ENCODE measurements around the gene MAZ.
"Not testable (repeated sequence)": the region's sequence is repeated elsewhere in the genome, so short reads cannot be mapped to it uniquely, and the experiment has no call there.

The MAZ gene

DNA sequence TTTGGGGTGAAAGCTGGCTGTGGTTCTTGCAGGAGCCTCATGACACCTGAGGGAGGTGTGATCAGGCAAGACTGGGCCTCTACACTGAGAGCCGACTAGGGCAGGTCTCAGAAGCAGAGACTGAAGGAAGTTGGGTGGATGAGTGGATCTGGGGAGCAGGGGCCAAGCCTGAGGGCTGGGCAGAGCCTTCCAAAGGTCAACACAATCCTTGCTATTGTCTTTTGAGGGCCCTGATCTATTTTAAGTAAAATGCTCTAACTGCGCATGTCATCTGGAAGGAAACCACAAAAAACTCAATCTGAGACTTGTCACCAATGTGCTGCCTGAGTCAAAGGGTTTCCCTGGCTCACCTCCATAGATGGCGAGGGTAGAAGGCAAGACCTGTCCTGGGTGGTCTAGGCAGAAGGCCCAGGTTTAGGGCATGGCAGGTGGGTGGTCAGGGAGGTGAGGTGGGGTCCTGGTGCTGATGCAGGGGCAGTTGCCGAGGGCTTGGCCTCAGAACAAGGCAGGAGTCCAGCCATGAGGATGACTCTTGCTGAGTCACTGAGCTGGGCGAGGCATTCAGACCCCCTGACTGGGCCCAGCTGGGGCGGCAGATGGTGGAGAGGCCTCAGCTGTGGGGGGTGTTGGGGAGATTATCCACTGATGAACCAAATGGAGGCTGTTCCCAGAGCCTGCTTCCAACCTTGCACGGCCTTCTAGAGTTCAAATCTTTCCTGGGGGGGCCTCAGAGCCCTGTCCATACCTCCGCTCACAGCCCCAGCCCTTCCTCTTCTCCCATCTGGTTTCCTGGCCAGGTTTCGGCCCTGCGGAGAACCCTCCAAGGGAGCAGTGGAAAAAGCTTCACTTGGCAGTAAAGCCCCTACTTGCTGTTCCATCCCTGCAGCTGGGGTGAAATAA lies 19.1 kb downstream of the MAZ start:
- H3K4me3 Mint-ChIP-seq, result peak overlapping the region; percentile 72
- ATAC-seq (replicated peaks; ENCODE audit: extremely low read depth, poor library complexity, severe bottlenecking), result no peak
- no peak for DNase-seq (ENCODE audit: low spot score in 2 of 2)
- no peaks in the 10 kb centered on the region for H3K27me3 Mint-ChIP-seq
- peaks cover 17% of the 10 kb centered on the region for H3K36me3 Mint-ChIP-seq (ENCODE audit: insufficient read depth)
- peaks cover 40% of the 10 kb centered on the region for H3K4me1 Mint-ChIP-seq
- H3K9me3 Mint-ChIP-seq, result no peaks in the 10 kb centered on the region
- peak overlapping the region; percentile 79 for H3K27ac Mint-ChIP-seq (ENCODE audit: low read depth)

DNA sequence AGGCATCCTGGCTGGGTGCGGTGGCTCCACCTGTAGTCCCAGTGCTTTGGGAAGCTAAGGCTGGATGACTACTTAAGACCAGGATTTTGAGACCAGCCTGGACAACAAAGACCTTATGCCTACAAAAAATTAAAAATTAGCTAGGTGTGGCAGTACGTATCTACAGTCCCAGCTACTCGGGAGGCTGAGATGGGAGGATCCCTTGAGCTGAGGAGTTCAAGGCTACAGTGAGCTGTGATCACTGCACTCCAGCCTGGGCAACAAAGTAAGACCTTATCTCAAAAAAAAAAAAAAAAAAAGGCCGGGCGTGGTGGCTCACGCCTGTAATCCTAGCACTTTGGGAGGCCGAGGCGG lies 20.0 kb downstream of the MAZ start:
- H3K4me1 Mint-ChIP-seq, result peaks cover 32% of the 10 kb centered on the region
- DNase-seq (ENCODE audit: low spot score in 2 of 2) (no peak), ATAC-seq (replicated peaks; ENCODE audit: extremely low read depth, poor library complexity, severe bottlenecking) (no peak)
- no peaks in the 10 kb centered on the region for H3K27me3 Mint-ChIP-seq
- peak overlapping the region; percentile 41 for H3K4me3 Mint-ChIP-seq
- no peaks in the 10 kb centered on the region for H3K9me3 Mint-ChIP-seq
- H3K27ac Mint-ChIP-seq (ENCODE audit: low read depth), result peak overlapping the region; percentile 84
- H3K36me3 Mint-ChIP-seq (ENCODE audit: insufficient read depth), result peaks cover 20% of the 10 kb centered on the region

DNA sequence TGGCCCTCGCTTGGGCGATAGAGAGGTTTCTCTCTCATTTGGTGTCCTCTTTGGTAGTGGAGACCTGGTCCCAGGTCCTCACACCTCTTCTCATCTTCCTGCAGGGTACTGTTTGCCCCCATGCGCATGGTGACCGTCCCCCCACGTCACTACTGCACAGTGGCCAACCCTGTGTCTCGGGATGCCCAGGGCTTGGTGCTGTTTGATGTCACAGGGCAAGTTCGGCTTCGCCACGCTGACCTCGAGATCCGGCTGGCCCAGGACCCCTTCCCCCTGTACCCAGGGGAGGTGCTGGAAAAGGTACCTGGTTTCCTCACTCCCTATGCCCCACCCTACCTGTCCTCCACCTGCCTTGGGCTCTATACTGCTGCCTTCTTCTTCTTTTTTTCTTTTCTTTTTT lies 24.4 kb downstream of the MAZ start:
- H3K4me1 Mint-ChIP-seq, result peaks cover 22% of the 10 kb centered on the region

DNA sequence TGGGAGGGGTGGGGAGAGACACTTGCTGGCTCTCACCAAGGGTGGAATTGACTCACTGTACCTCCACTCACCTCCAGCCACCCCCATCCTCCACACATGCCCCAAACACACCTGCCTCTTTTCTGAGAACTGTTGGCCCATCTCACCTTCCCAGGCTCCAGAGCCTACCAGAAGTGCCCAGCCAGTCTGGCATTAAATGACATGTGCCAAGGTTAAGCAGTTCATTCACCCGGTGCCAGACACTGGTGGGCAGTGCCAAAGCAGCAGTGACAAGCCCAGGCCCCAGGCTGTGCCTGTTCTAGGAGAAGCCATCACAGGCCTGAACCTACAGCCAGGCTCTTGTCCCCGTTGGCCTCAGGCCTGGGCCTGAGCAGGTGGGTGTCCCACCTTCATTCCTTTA lies 25.2 kb downstream of the MAZ start:
- H3K4me3 Mint-ChIP-seq, result no peak overlapping the region
- peak overlapping the region; percentile 61 for H3K27ac Mint-ChIP-seq (ENCODE audit: low read depth)
- H3K27me3 Mint-ChIP-seq, result no peaks in the 10 kb centered on the region
- DNase-seq (ENCODE audit: low spot score in 2 of 2) (no peak), ATAC-seq (replicated peaks; ENCODE audit: extremely low read depth, poor library complexity, severe bottlenecking) (no peak)
- peaks cover 59% of the 10 kb centered on the region for H3K36me3 Mint-ChIP-seq (ENCODE audit: insufficient read depth)
- H3K9me3 Mint-ChIP-seq, result no peaks in the 10 kb centered on the region
- peaks cover 22% of the 10 kb centered on the region for H3K4me1 Mint-ChIP-seq

More for the DNA sequence above, 24.4 kb downstream of the MAZ start:
- ATAC-seq (replicated peaks; ENCODE audit: extremely low read depth, poor library complexity, severe bottlenecking) (no peak), DNase-seq (ENCODE audit: low spot score in 2 of 2) (no peak)
- no peaks in the 10 kb centered on the region for H3K27me3 Mint-ChIP-seq
- peaks cover 54% of the 10 kb centered on the region for H3K36me3 Mint-ChIP-seq (ENCODE audit: insufficient read depth)
- H3K27ac Mint-ChIP-seq (ENCODE audit: low read depth), result peak overlapping the region; percentile 61
- H3K9me3 Mint-ChIP-seq, result no peaks in the 10 kb centered on the region
- peak overlapping the region; percentile 31 for H3K4me3 Mint-ChIP-seq

DNA sequence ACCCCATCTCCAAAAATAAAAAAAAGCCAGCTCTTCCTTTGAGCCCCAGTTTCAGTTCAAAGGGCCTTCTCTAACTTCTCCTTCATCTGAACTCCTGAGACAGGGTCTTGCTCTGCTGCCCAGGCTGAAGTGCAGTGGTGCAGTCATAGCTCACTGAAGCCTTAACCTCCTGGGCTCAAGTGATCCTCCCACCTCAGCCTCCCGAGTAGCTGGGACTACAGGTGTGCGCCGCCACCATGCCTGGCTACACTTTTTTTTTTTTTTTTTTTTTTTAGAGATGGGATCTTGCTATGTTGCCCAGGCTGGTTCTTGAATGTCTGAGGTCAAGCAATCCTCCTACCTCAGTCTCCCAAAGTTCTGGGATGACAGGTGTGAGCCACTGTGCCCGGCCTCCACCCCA lies 26.9 kb downstream of the MAZ start:
- H3K4me3 Mint-ChIP-seq; H3K27ac Mint-ChIP-seq (ENCODE audit: low read depth); ATAC-seq (replicated peaks; ENCODE audit: extremely low read depth, poor library complexity, severe bottlenecking); DNase-seq (ENCODE audit: low spot score in 2 of 2); H3K9me3 Mint-ChIP-seq; H3K27me3 Mint-ChIP-seq: not testable (repeated sequence)
- Mint-ChIP-seq H3K4me1 (peaks cover 14% of the 10 kb centered on the region), H3K36me3 (ENCODE audit: insufficient read depth) (peaks cover 76% of the 10 kb centered on the region)

DNA sequence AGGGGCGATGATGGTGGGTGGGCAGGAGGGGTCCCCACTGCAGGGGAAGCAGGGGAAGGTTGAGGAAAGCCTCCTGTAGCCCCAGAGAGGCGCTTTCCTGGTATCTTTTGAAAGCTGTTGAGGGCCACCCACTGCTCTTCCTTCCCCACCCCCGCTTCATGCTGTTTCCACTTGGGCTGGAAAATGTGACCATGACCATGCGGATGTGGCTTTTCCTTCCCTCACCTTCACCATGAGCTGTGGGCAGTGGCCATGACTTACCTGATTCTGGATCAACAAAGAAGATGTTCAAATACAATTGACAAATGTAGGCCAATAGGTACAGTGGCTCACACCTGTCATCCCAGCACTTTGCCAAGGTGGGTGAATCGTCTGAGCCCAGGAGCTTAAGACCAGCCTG lies 27.8 kb downstream of the MAZ start:
- H3K4me1 Mint-ChIP-seq, result peaks cover 14% of the 10 kb centered on the region
- no peaks in the 10 kb centered on the region for H3K9me3 Mint-ChIP-seq
- no peaks in the 10 kb centered on the region for H3K27me3 Mint-ChIP-seq
- DNase-seq (ENCODE audit: low spot score in 2 of 2) (no peak), ATAC-seq (replicated peaks; ENCODE audit: extremely low read depth, poor library complexity, severe bottlenecking) (no peak)
- no peak overlapping the region for H3K4me3 Mint-ChIP-seq
- H3K36me3 Mint-ChIP-seq (ENCODE audit: insufficient read depth), result peaks cover 80% of the 10 kb centered on the region
- no peak overlapping the region for H3K27ac Mint-ChIP-seq (ENCODE audit: low read depth)

DNA sequence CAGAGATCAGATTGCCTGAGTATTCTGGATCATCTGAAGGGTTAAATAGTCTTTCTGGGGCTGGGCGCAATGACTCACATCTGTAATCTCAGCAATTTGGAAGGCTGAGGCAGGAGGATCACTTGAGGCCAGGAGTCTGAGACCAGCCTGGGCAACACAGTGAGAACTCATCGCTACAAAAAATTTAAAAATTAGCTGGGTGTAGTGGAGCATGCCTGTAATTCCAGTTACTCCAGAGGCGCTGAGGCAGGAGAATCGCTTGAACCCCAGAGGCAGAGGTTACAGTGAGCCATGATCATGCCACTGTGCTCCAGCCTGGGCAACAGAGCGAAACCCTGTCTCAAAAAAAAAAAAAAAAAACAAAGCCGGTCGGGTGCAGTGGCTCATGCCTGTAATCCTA lies 29.6 kb downstream of the MAZ start:
- peaks cover 89% of the 10 kb centered on the region for H3K36me3 Mint-ChIP-seq (ENCODE audit: insufficient read depth)
- no peaks in the 10 kb centered on the region for H3K9me3 Mint-ChIP-seq
- no peak overlapping the region for H3K4me3 Mint-ChIP-seq
- ATAC-seq (replicated peaks; ENCODE audit: extremely low read depth, poor library complexity, severe bottlenecking) (no peak), DNase-seq (ENCODE audit: low spot score in 2 of 2) (no peak)
- no peak overlapping the region for H3K27ac Mint-ChIP-seq (ENCODE audit: low read depth)
- no peaks in the 10 kb centered on the region for H3K27me3 Mint-ChIP-seq
- peaks cover 6% of the 10 kb centered on the region for H3K4me1 Mint-ChIP-seq

DNA sequence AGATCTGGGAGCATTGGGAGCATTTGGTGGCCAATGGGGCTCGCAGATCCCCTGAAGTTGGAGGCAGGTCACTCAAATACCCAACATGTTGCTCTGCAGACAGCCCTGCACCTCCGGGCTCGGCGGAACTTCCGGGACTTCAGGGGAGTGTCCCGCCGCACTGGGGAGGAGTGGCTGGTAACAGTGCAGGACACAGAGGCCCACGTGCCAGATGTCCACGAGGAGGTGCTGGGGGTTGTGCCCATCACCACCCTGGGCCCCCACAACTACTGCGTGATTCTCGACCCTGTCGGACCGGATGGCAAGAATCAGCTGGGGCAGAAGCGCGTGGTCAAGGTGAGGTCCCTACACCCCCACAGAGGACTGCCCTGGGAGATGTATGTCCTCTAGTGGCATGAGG lies 30.3 kb downstream of the MAZ start:
- ATAC-seq (replicated peaks; ENCODE audit: extremely low read depth, poor library complexity, severe bottlenecking), result no peak
- no peak overlapping the region for H3K4me3 Mint-ChIP-seq
- H3K9me3 Mint-ChIP-seq, result no peaks in the 10 kb centered on the region
- H3K36me3 Mint-ChIP-seq (ENCODE audit: insufficient read depth), result peaks cover 90% of the 10 kb centered on the region
- no peaks in the 10 kb centered on the region for H3K27me3 Mint-ChIP-seq
- H3K4me1 Mint-ChIP-seq, result peaks cover 4% of the 10 kb centered on the region
- no peak overlapping the region for H3K27ac Mint-ChIP-seq (ENCODE audit: low read depth)
- DNase-seq (ENCODE audit: low spot score in 2 of 2), result no peak

DNA sequence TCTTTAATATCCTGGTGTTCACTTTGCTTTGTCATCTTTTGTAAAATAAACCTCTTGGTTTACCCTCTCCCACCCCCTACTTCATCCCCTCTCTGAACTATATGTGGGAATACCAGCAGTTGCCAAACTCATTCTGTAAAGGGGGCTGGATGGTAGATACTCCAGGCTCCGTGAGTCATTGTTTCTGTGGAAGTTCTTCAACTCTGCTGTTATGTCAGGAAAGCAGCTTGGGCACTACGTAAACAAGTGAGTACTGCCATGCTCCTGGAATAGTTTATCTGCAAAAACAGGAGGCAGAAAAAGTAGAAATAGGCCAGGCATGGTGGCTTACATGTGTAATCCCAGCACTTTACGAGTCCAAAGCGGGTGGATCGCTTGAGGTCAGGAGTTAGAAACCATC lies 31.5 kb downstream of the MAZ start:
- Mint-ChIP-seq H3K36me3 (ENCODE audit: insufficient read depth) (peaks cover 87% of the 10 kb centered on the region), H3K4me1 (no peaks in the 10 kb centered on the region), H3K9me3 (no peaks in the 10 kb centered on the region), H3K27ac (ENCODE audit: low read depth) (no peak overlapping the region), H3K4me3 (no peak overlapping the region), H3K27me3 (no peaks in the 10 kb centered on the region)
- no peak for DNase-seq (ENCODE audit: low spot score in 2 of 2)
- ATAC-seq (replicated peaks; ENCODE audit: extremely low read depth, poor library complexity, severe bottlenecking), result no peak

DNA sequence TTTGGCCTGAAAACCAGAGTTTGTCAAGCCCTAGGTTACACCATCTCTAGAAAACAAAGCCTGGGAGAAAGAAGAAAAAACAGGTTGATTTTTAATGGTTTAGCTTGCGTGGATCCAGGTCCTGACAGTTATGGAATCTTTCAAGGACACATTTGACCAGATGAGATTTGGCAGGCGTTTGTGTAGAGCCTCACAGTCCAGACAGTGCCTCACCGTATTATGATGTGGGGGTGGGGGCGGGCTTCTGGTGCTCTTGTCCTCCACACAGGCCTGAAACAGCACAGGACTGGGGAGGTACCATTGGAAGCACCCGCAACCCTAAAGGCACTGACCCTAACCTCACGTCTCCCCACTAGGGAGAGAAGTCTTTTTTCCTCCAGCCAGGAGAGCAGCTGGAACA lies 33.5 kb downstream of the MAZ start:
- no peak for DNase-seq (ENCODE audit: low spot score in 2 of 2)
- no peaks in the 10 kb centered on the region for H3K27me3 Mint-ChIP-seq
- H3K27ac Mint-ChIP-seq (ENCODE audit: low read depth), result no peak overlapping the region
- H3K36me3 Mint-ChIP-seq (ENCODE audit: insufficient read depth), result peaks cover 78% of the 10 kb centered on the region
- no peak overlapping the region for H3K4me3 Mint-ChIP-seq
- H3K4me1 Mint-ChIP-seq, result no peaks in the 10 kb centered on the region
- no peaks in the 10 kb centered on the region for H3K9me3 Mint-ChIP-seq
- no peak for ATAC-seq (replicated peaks; ENCODE audit: extremely low read depth, poor library complexity, severe bottlenecking)

DNA sequence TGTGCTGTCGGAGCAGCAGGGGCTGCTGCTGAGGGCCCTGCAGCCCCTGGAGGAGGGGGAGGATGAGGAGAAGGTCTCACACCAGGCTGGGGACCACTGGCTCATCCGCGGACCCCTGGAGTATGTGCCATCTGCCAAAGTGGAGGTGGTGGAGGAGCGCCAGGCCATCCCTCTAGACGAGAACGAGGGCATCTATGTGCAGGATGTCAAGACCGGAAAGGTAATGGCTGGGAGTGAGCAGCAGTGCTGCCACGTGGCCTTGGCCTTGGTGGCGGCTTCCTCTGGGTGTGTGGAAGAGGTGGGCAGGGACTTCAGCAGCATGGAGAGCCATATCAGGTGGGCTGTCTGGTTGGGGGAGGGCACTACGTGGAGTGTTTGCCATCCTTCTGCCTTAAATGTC lies 33.9 kb downstream of the MAZ start:
- H3K27ac Mint-ChIP-seq (ENCODE audit: low read depth), result no peak overlapping the region
- peaks cover 76% of the 10 kb centered on the region for H3K36me3 Mint-ChIP-seq (ENCODE audit: insufficient read depth)

DNA sequence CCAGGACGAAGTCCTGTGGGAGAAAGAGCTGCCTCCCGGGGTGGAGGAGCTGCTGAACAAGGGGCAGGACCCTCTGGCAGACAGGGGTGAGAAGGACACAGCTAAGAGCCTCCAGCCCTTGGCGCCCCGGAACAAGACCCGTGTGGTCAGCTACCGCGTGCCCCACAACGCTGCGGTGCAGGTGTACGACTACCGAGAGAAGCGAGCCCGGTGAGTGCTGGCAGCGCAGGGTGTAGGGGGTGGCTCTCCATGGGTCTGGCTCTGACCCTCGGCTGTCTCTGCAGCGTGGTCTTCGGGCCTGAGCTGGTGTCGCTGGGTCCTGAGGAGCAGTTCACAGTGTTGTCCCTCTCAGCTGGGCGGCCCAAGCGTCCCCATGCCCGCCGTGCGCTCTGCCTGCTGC lies 35.3 kb downstream of the MAZ start:
- Mint-ChIP-seq H3K27me3 (no peaks in the 10 kb centered on the region), H3K36me3 (ENCODE audit: insufficient read depth) (peaks cover 67% of the 10 kb centered on the region), H3K9me3 (no peaks in the 10 kb centered on the region), H3K4me3 (no peak overlapping the region), H3K27ac (ENCODE audit: low read depth) (no peak overlapping the region), H3K4me1 (peaks cover 6% of the 10 kb centered on the region)
- ATAC-seq (replicated peaks; ENCODE audit: extremely low read depth, poor library complexity, severe bottlenecking) (no peak), DNase-seq (ENCODE audit: low spot score in 2 of 2) (no peak)

More for the DNA sequence above, 33.9 kb downstream of the MAZ start:
- no peaks in the 10 kb centered on the region for H3K27me3 Mint-ChIP-seq
- H3K9me3 Mint-ChIP-seq, result no peaks in the 10 kb centered on the region
- DNase-seq (ENCODE audit: low spot score in 2 of 2) (no peak), ATAC-seq (replicated peaks; ENCODE audit: extremely low read depth, poor library complexity, severe bottlenecking) (no peak)
- peaks cover 1% of the 10 kb centered on the region for H3K4me1 Mint-ChIP-seq
- no peak overlapping the region for H3K4me3 Mint-ChIP-seq

DNA sequence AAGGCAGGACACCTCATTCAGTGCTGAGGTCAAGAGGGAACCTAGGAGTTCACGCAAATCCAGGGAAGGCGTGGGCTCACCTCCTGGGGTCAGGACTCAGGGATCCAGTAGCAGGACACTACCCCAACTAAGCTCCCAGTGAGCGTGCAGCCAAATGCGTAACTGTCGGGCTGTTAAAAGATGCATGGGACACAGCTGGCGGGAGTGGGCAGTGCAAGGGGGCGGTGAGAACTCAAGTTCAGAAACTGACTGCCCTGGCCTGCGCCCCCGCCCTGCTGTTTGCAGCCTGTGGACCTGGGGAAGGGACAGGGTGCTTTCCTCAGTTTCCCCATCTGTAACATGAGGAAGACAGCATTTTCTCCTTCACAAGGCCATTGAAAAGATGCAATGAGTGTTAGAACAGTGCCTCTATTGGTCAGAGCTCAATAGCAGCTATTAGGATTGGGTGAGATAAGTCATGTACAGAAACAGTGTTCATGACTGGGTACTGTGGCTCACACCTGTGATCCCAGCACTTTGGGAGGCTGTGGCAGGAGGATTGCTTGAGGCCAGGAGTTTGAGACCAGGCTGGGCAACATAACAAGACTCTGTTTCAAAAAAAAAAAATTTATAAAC lies 36.5 kb downstream of the MAZ start:
- H3K36me3 Mint-ChIP-seq (ENCODE audit: insufficient read depth), result peaks cover 59% of the 10 kb centered on the region
- ATAC-seq (replicated peaks; ENCODE audit: extremely low read depth, poor library complexity, severe bottlenecking) (no peak), DNase-seq (ENCODE audit: low spot score in 2 of 2) (no peak)
- H3K27me3 Mint-ChIP-seq, result no peaks in the 10 kb centered on the region
- no peaks in the 10 kb centered on the region for H3K9me3 Mint-ChIP-seq
- H3K4me3 Mint-ChIP-seq, result no peak overlapping the region
- no peak overlapping the region for H3K27ac Mint-ChIP-seq (ENCODE audit: low read depth)
- H3K4me1 Mint-ChIP-seq, result peaks cover 6% of the 10 kb centered on the region
